Mesodermal cell (in vitro differentiated cells): Measurements from ENCODE around the gene SOCS6.
A peak's percentile ranks its signal among the peaks of the same experiment; 100 is the strongest.
"Not testable (repeated sequence)": the region's sequence is repeated elsewhere in the genome, so short reads cannot be mapped to it uniquely, and the experiment has no call there.

Source experiments
- H3K27ac ChIP-seq: 2 replicates; pipeline ENCODE4 v1.7.0; 2013; ENCODE audit warnings: mild to moderate bottlenecking, low read depth, low read length, moderate library complexity; ENCODE audit not compliant: severe bottlenecking
- H3K36me3 ChIP-seq: 2 replicates; pipeline ENCODE4 v1.7.1; 2013; ENCODE audit warnings: mild to moderate bottlenecking, low read length, moderate library complexity; ENCODE audit not compliant: control insufficient read depth, insufficient read depth
- H3K4me1 ChIP-seq: one replicate; pipeline ENCODE4 v1.7.1; 2013; ENCODE audit warnings: mild to moderate bottlenecking, low read length; ENCODE audit not compliant: insufficient read depth, control insufficient read depth, poor library complexity, severe bottlenecking
- H3K4me3 ChIP-seq: 2 replicates; pipeline ENCODE4 v1.7.0; 2013; ENCODE audit warnings: low read length, control low read depth, mild to moderate bottlenecking; ENCODE audit not compliant: insufficient read depth, poor library complexity, severe bottlenecking; ENCODE audit errors: extremely low read depth
- H3K9me3 ChIP-seq: 2 replicates; pipeline ENCODE4 v1.7.1; 2013; ENCODE audit warnings: mild to moderate bottlenecking, low read length, moderate library complexity; ENCODE audit not compliant: control insufficient read depth
- WGBS, 2 experiments: methylation state at CpG; one replicate each; pipeline ENCODE4 v1.1.5; 2013; ENCODE audit warnings: missing lambda C conversion rate in 2 of 2; ENCODE audit not compliant: insufficient coverage in 2 of 2; 5-methylcytosine and 5-hydroxymethylcytosine counted together

SOCS6 gene

DNA sequence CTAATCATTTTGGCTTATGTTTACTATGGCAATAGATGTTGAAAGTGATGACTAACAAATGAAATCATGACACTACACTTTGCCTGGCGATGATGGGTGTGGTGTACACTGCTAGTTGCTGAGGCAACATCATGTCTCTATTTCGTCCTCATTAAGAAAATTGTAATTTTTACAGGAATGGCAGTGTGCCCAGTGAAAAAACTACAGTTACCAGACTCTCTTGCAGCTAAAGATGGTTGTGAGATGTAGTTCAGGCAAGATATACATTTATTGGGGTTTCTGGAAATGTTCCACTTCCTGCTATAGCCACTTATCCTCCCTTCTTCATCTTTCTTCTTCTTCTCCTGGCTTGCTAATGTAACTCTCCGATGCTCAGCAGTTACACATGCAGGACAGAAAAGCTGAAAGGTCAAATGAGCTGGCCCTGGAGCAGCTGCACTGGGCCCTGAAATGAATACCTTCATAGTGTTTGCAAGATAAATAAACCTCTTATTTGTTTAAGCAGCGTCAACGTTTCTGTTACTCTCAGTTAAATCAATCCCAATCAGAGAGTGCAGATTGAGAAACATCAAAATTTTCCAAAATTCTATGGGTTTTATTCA, 46.0 kb downstream of the SOCS6 start:
- H3K4me3 ChIP-seq: no peak overlapping the region
- H3K4me1 ChIP-seq: peaks cover 24% of the 10 kb centered on the region
- peaks cover 25% of the 10 kb centered on the region for H3K36me3 ChIP-seq
- 89% methylated on average over 3 of the region's 5 CpGs; no CpG with 5 or more reads in 1 of the 2 experiments for WGBS, 2 experiments
- H3K27ac ChIP-seq: no peak overlapping the region
- H3K9me3 ChIP-seq: peaks cover 19% of the 10 kb centered on the region

- peaks cover 24% of the 10 kb centered on the region for H3K4me1 ChIP-seq
- WGBS, 2 experiments: 85 to 100% methylated on average over 2 to 3 of the region's 5 CpGs
- H3K36me3 ChIP-seq: peaks cover 27% of the 10 kb centered on the region
- peaks cover 19% of the 10 kb centered on the region for H3K9me3 ChIP-seq
- H3K4me3 ChIP-seq: no peak overlapping the region
- H3K27ac ChIP-seq: no peak overlapping the region
Observed at GRCh38 chr18:70335892-70336726, 47.3 kb downstream of the SOCS6 start.

DNA sequence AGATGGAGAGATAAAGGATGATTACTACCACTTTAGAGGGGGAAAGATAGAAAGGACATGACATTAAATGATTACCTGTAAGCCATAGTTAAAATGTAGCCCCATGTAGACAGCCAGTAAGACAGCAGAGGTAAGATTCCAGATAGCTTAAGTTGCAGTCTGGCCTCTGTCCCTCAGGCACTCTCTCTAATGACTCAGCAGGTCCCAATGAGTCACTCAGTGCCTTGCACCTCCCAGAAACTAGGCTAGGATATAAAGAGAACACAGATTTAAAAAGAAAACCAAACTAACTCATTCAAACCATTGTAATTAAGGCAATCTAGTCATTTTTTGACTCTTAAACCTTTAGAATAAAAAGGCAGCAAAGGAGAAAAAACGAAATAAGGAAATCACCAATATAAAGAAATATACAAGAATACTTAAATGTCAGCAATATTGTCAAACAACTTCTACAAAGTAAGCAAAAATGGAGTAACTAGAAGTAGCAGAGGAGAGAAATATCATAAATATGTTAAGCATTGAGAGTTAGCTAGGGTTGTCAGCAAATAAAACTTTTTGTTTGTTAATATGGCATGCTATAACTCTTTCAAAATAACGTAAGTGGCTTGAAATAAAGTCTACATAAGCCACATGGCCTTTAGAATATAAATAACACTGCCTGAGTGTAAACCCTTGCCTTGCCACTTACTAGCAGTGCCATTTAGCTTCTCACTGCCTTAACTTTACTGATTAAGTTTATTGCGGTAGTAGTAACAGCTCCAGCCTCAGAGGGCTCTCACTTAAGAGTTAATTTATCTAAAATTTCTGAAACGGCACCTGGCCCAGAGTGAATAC, 48.5 kb downstream of the SOCS6 start:
- no CpG with 5 or more reads among the region's 4 CpGs for WGBS, 2 experiments
- Histone ChIP-seq H3K27ac (peak overlapping the region; percentile 57), H3K9me3 (peaks cover 19% of the 10 kb centered on the region), H3K36me3 (peaks cover 27% of the 10 kb centered on the region), H3K4me3 (no peak overlapping the region), H3K4me1 (peaks cover 24% of the 10 kb centered on the region)

- H3K27ac ChIP-seq: no peak overlapping the region
- H3K9me3 ChIP-seq: peaks cover 19% of the 10 kb centered on the region
- no peak overlapping the region for H3K4me3 ChIP-seq
- peaks cover 27% of the 10 kb centered on the region for H3K36me3 ChIP-seq
- peaks cover 13% of the 10 kb centered on the region for H3K4me1 ChIP-seq
Observed at GRCh38 chr18:70338890-70339289, 50.0 kb downstream of the SOCS6 start.

GRCh38 chr18:70339915-70340314, 51.1 kb downstream of the SOCS6 start:
- H3K4me1 ChIP-seq: peaks cover 13% of the 10 kb centered on the region
- H3K9me3 ChIP-seq: peaks cover 12% of the 10 kb centered on the region
- H3K27ac ChIP-seq: no peak overlapping the region
- H3K36me3 ChIP-seq: peaks cover 24% of the 10 kb centered on the region
- H3K4me3 ChIP-seq: no peak overlapping the region

- H3K36me3 ChIP-seq: peaks cover 29% of the 10 kb centered on the region
- H3K27ac ChIP-seq, H3K4me1 ChIP-seq, H3K9me3 ChIP-seq, H3K4me3 ChIP-seq: not testable (repeated sequence)
- WGBS, 2 experiments: 79 to 92% methylated on average over 2 to 3 of the region's 3 CpGs
Observed at GRCh38 chr18:70348481-70348880, 59.6 kb downstream of the SOCS6 start.

GRCh38 chr18:70349316-70349715, 60.5 kb downstream of the SOCS6 start:
- no peak overlapping the region for H3K4me3 ChIP-seq

DNA sequence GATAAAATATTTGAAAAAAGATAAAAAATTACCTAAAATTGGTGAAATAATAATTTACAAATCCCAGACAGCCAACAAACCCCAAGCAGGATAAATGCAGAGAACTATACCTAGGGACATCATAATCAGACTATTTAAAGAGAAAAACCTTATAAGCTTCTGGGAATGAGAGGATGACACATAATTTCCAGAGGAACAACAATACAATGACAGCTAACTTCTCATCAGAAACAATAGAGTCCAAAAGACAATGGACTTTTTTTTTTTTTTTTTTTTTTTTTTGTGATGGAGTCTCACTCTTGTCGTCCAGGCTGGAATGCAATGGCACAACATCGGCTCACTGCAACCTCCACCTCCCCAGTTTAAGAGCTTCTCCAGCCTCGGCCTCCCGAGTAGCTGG, 65.2 kb downstream of the SOCS6 start:
- Histone ChIP-seq H3K36me3 (peaks cover 23% of the 10 kb centered on the region), H3K4me1 (no peaks in the 10 kb centered on the region), H3K9me3 (peaks cover 4% of the 10 kb centered on the region), H3K27ac (no peak overlapping the region), H3K4me3 (no peak overlapping the region)
- WGBS, 2 experiments: no CpG with 5 or more reads among the region's 4 CpGs

More at GRCh38 chr18:70349316-70349715, 60.5 kb downstream of the SOCS6 start:
- H3K4me1 ChIP-seq: no peaks in the 10 kb centered on the region
- peaks cover 4% of the 10 kb centered on the region for H3K9me3 ChIP-seq
- no peak overlapping the region for H3K27ac ChIP-seq
- peaks cover 29% of the 10 kb centered on the region for H3K36me3 ChIP-seq

DNA sequence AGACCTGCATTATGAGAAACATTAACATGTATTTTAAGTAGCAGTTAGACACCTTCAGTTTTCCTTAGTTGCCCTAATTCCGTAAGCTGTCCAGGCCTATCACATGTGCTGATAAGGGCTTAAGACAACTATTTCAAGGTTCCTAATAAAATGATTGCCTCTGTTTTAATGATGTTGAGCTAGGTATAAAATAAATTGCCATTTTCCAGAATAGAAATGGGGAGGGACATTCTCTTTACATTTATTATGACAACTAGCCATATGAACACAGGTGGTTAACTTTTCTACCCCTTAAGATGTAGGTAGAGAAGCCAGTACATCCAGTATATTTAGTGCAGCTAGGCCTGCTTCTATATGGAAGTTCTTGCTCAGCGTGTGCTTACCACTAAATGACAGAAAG, 65.9 kb downstream of the SOCS6 start:
- 83% methylated on average over 1 of the region's 2 CpGs; no CpG with 5 or more reads in 1 of the 2 experiments for WGBS, 2 experiments
- H3K9me3 ChIP-seq: peaks cover 4% of the 10 kb centered on the region

GRCh38 chr18:70355620-70356385, 67.0 kb downstream of the SOCS6 start:
- no peak overlapping the region for H3K27ac ChIP-seq
- WGBS, 2 experiments: 90% methylated on average over 3 to 4 of the region's 5 CpGs

More for the DNA sequence above, 65.9 kb downstream of the SOCS6 start:
- Histone ChIP-seq H3K36me3 (peaks cover 20% of the 10 kb centered on the region), H3K27ac (no peak overlapping the region), H3K4me1 (no peaks in the 10 kb centered on the region), H3K4me3 (no peak overlapping the region)

More at GRCh38 chr18:70355620-70356385, 67.0 kb downstream of the SOCS6 start:
- peaks cover 12% of the 10 kb centered on the region for H3K36me3 ChIP-seq
- no peak overlapping the region for H3K4me3 ChIP-seq
- no peaks in the 10 kb centered on the region for H3K4me1 ChIP-seq
- peaks cover 4% of the 10 kb centered on the region for H3K9me3 ChIP-seq
